GM19452 (cell line): ENCODE data around the gene LSM10.

Experiments
- ATAC-seq: cut with Tn5 transposase; IDR thresholded peaks from one replicate; pipeline ENCODE4 v1.9.1; 2021; ENCODE audit not compliant: unreplicated experiment

The LSM10 gene

GRCh38 chr1:36385410-36386264 lies 12.1 kb downstream of the LSM10 start, which contains the start of gene STK40:
Gene STK40 (minus strand): TSS chr1:36385924. CDS start chr1:36361332, 24,592 bp downstream.
- peak; percentile 78 for ATAC-seq

GRCh38 chr1:36384542-36385409 lies 12.9 kb downstream of the LSM10 start:
- no peak for ATAC-seq

- ATAC-seq: no peak
Observed at GRCh38 chr1:36383240-36383639, 14.5 kb downstream of the LSM10 start.

- no peak for ATAC-seq
Observed at GRCh38 chr1:36382669-36383068, 15.0 kb downstream of the LSM10 start.

- ATAC-seq: no peak
Observed at GRCh38 chr1:36382231-36382630, 15.5 kb downstream of the LSM10 start.

GRCh38 chr1:36381405-36381804 lies 16.3 kb downstream of the LSM10 start:
- no peak for ATAC-seq

- ATAC-seq: no peak
Observed at GRCh38 chr1:36380782-36381181, 16.9 kb downstream of the LSM10 start.

- no peak for ATAC-seq
Observed at GRCh38 chr1:36380143-36380619, 17.5 kb downstream of the LSM10 start.

GRCh38 chr1:36377791-36378492 lies 19.8 kb downstream of the LSM10 start:
- ATAC-seq: no peak

- no peak for ATAC-seq
Observed at GRCh38 chr1:36372617-36373016, 25.1 kb downstream of the LSM10 start.

GRCh38 chr1:36369061-36369861 lies 28.4 kb downstream of the LSM10 start:
- ATAC-seq: no peak

- no peak for ATAC-seq
Observed at GRCh38 chr1:36367798-36368197, 29.9 kb downstream of the LSM10 start.

GRCh38 chr1:36367066-36367465 lies 30.6 kb downstream of the LSM10 start:
- no peak for ATAC-seq

- ATAC-seq: no peak
Observed at GRCh38 chr1:36366091-36366661, 31.5 kb downstream of the LSM10 start.

- no peak for ATAC-seq
Observed at GRCh38 chr1:36365381-36365780, 32.3 kb downstream of the LSM10 start.

- no peak for ATAC-seq
Observed at GRCh38 chr1:36359911-36360550, 37.7 kb downstream of the LSM10 start.

- no peak for ATAC-seq
Observed at GRCh38 chr1:36359383-36359782, 38.3 kb downstream of the LSM10 start.

GRCh38 chr1:36358514-36359084 lies 39.1 kb downstream of the LSM10 start:
- no peak for ATAC-seq

- no peak for ATAC-seq
Observed at GRCh38 chr1:36355811-36356210, 41.9 kb downstream of the LSM10 start.
